Right lobe of liver (tissue), 6 donors: ENCODE measurements around the gene NAA35. TPM values are rescaled to one million over a fixed set of nuclear protein-coding genes. Genes with fewer than 3 reads are reported as not detected.

Source experiments
- ATAC-seq, 4 donors: fragments of 200-7000 bp; cut with Tn5 transposase; one replicate each; pipeline ENCODE4 v1.9.1; 2020; ENCODE audit warnings: mild to moderate bottlenecking in 4 of 4, moderate library complexity in 4 of 4
- DNase-seq, 3 donors: peaks; one replicate each; pipeline ENCODE4 v3.0.0-alpha.2; 2020
- H3K27ac ChIP-seq, 3 donors: fragments of 200-600 bp; one replicate each; pipeline ENCODE4 v1.8.0; 2022
- H3K27me3 ChIP-seq, 2 donors: fragments of 200-600 bp; one replicate each; pipeline ENCODE4 v1.8.0; 2022
- H3K36me3 ChIP-seq, 4 donors: fragments of 200-600 bp; sonication (generic) in 1 of 4; one replicate each; pipeline versions ENCODE4 v1.5.1 to v1.8.0; 2017 to 2022; ENCODE audit warnings: control low read depth in 1 of 4
- H3K4me1 ChIP-seq, 4 donors: fragments of 200-600 bp; sonication (generic) in 1 of 4; one replicate each; pipeline versions ENCODE4 v1.5.1 to v1.8.0; 2017 to 2022; ENCODE audit warnings: control low read depth in 1 of 4
- H3K4me3 ChIP-seq, 3 donors: fragments of 200-600 bp; one replicate each; pipeline ENCODE4 v1.8.0; 2022
- H3K9me3 ChIP-seq, 4 donors: fragments of 200-600 bp; sonication (generic) in 1 of 4; one replicate each; pipeline versions ENCODE4 v1.5.1 to v1.8.0; 2017 to 2022; ENCODE audit warnings: control low read depth in 1 of 4
- CTCF ChIP-seq, 4 donors: fragments of 200-600 bp in 3 of 4; fragments of 450-650 bp in 1 of 4; IDR thresholded peaks; one replicate each; pipeline versions ENCODE4 v1.5.1 to v1.8.0; 2016 to 2022; ENCODE audit warnings: antibody characterized with exemption in 4 of 4, mild to moderate bottlenecking in 2 of 4
- POLR2A ChIP-seq: fragments of 450-650 bp; IDR thresholded peaks from one replicate; pipeline ENCODE4 v1.6.1; 2017; ENCODE audit warnings: antibody characterized with exemption, mild to moderate bottlenecking
- WGBS: methylation state at CpG from one replicate; pipeline ENCODE4 v1.1.6; 2018; ENCODE audit warnings: low coverage, low lambda C conversion rate; ENCODE audit not compliant: insufficient coverage; ENCODE audit errors: missing lambda C conversion rate; 5-methylcytosine and 5-hydroxymethylcytosine counted together
- intact Hi-C, 2 donors: fragments of 100-400 bp; cut with DNase I; formaldehyde crosslinking; loops; one replicate each; pipeline versions ENCODE4 v1.11.2 to v1.14.1; 2022
- total RNA-seq, 6 experiments: library from RNA; depleted of rRNA in 2 of 6; stranded (reverse); fragments of >200 nt in 2 of 6; fragmentation: NEBNext Ultra II Directional in 3 of 6; extraction: Animal tissue kit (Norgen Biotek cat#: 25700) in 3 of 6; gene quantifications; one replicate each; pipeline versions ENCODE4 v1.1.0 to v1.2.4, GENCODE V29; 2016 to 2023
- donor health status: DM: no; HTN: yes; CAD: no.
- donor health status: DM: no; HTN: no; CAD: no.
- donor health status: DM: no; HTN: no; CAD: no.
- donor health status: DM: no; HTN: yes; CAD: no.
- donor health status: DM: no; HTN: yes; CAD: no.

Gene NAA35
- total RNA-seq, 6 experiments from 2014 or later = 7.6 to 10.3 (median 8.7) TPM

GRCh38 chr9:85994191-85994590, 53.2 kb downstream of the NAA35 start:
- Histone ChIP-seq H3K27ac (no peak overlapping the region), H3K4me3 (no peak overlapping the region), H3K9me3 (no peaks in the 10 kb centered on the region), H3K4me1 (no peaks in the 10 kb centered on the region), H3K27me3 (no peaks in the 10 kb centered on the region), H3K36me3 (peaks cover 0 to 16% (median 3%) of the 10 kb centered on the region in 4 donors)
- TF ChIP-seq CTCF (IDR thresholded peaks at IDR 0.05) (no peak), POLR2A (no peak)
- no peak for DNase-seq
- ATAC-seq = no peak
- intact Hi-C loops = no loop called here
- WGBS = 80% methylated on average over 2 of the region's 2 CpGs

- ATAC-seq (no peak), DNase-seq (no peak)
- no peaks in the 10 kb centered on the region for H3K9me3 ChIP-seq
- H3K4me1 ChIP-seq = no peaks in the 10 kb centered on the region
- TF ChIP-seq CTCF (IDR thresholded peaks at IDR 0.05) (no peak), POLR2A (no peak)
- H3K27ac ChIP-seq = no peak overlapping the region
- no peak overlapping the region for H3K4me3 ChIP-seq
- no peaks in the 10 kb centered on the region for H3K27me3 ChIP-seq
- H3K36me3 ChIP-seq = peaks cover 0 to 16% (median 3%) of the 10 kb centered on the region in 4 donors
- intact Hi-C loops = no loop called here
These were observed 54.2 kb downstream of the NAA35 start for GRCh38 chr9:85995097-85995496.

- DNase-seq (no peak), ATAC-seq (no peak)
- 100% methylated on average over 1 of the region's 1 CpG for WGBS
- H3K4me1 ChIP-seq = no peaks in the 10 kb centered on the region
- peaks cover 0 to 16% (median 3%) of the 10 kb centered on the region in 4 donors for H3K36me3 ChIP-seq
- TF ChIP-seq CTCF (IDR thresholded peaks at IDR 0.05) (no peak), POLR2A (no peak)
- no peaks in the 10 kb centered on the region for H3K9me3 ChIP-seq
- H3K27me3 ChIP-seq = no peaks in the 10 kb centered on the region
- no peak overlapping the region for H3K4me3 ChIP-seq
- no peak overlapping the region for H3K27ac ChIP-seq
- intact Hi-C loops = no loop called here
These were observed 54.7 kb downstream of the NAA35 start for GRCh38 chr9:85995599-85995998.

- Histone ChIP-seq H3K27ac (no peak overlapping the region), H3K27me3 (no peaks in the 10 kb centered on the region), H3K4me3 (no peak overlapping the region), H3K4me1 (no peaks in the 10 kb centered on the region), H3K9me3 (no peaks in the 10 kb centered on the region), H3K36me3 (peaks cover 0 to 23% (median 5%) of the 10 kb centered on the region in 4 donors)
- no peak for ATAC-seq
- intact Hi-C loops = no loop called here
- TF ChIP-seq POLR2A (no peak), CTCF (IDR thresholded peaks at IDR 0.05) (no peak)
- WGBS = 100% methylated on average over 1 of the region's 1 CpG
- no peak for DNase-seq
These were observed 64.4 kb downstream of the NAA35 start for GRCh38 chr9:86005253-86005775.

- Histone ChIP-seq H3K27me3 (no peaks in the 10 kb centered on the region), H3K4me3 (no peak overlapping the region), H3K4me1 (no peaks in the 10 kb centered on the region), H3K27ac (no peak overlapping the region), H3K36me3 (peaks cover 0 to 30% (median 10%) of the 10 kb centered on the region in 4 donors), H3K9me3 (no peaks in the 10 kb centered on the region)
- no peak for DNase-seq
- no peak for ATAC-seq
- TF ChIP-seq POLR2A = no peak
- TF ChIP-seq CTCF (IDR thresholded peaks at IDR 0.05) = no peak
- 50% methylated on average over 2 of the region's 2 CpGs for WGBS
- intact Hi-C loops = no loop called here
These were observed 68.2 kb downstream of the NAA35 start for GRCh38 chr9:86009133-86009532.
